Activated CD8-positive, alpha-beta T cell treated with anti-CD3 and anti-CD28 coated beads, Interleukin-2, amount 10 ng/mL, durations not matched to agents 7 days and 5 days (primary cell): ENCODE measurements around the gene VMA21. TPM values are rescaled to one million over a fixed set of nuclear protein-coding genes. Genes with fewer than 3 reads are reported as not detected.

Source experiments
- ATAC-seq: fragments of 150-1000 bp; cut with Tn5 transposase; one replicate; pipeline ENCODE4 v1.10.0; 2021; ENCODE audit warnings: moderate library complexity
- CTCF ChIA-PET: fragments of 350-600 bp; sonication (Branson Sonifier 250); formaldehyde crosslinking; loops from one replicate; lab custom pipeline; 2021; ENCODE audit warnings: antibody characterized with exemption; lab: Charles Lee
- POLR2A ChIA-PET: fragments of 350-600 bp; sonication (Branson Sonifier 250); formaldehyde crosslinking; loops from one replicate; lab custom pipeline; 2021; ENCODE audit warnings: antibody characterized with exemption; lab: Charles Lee
- DNase-seq: peaks from one replicate; pipeline ENCODE4 v3.0.0-alpha.2; 2020
- H3K27ac Mint-ChIP-seq: one replicate; pipeline ENCODE4 v1.8.0; 2021; ENCODE audit warnings: mild to moderate bottlenecking, mixed read lengths
- H3K27me3 Mint-ChIP-seq: one replicate; pipeline ENCODE4 v1.8.0; 2021; ENCODE audit warnings: low read depth, mixed read lengths
- H3K36me3 Mint-ChIP-seq: one replicate; pipeline ENCODE4 v1.8.0; 2021; ENCODE audit warnings: low read depth, mixed read lengths
- H3K4me1 Mint-ChIP-seq: one replicate; pipeline ENCODE4 v1.8.0; 2021; ENCODE audit warnings: low read depth, mixed read lengths
- H3K4me3 Mint-ChIP-seq: one replicate; pipeline ENCODE4 v1.8.0; 2021; ENCODE audit warnings: mild to moderate bottlenecking, mixed read lengths
- H3K9me3 Mint-ChIP-seq: one replicate; pipeline ENCODE4 v1.8.0; 2022; ENCODE audit warnings: mixed read lengths; ENCODE audit not compliant: insufficient read depth
- total RNA-seq, 2 experiments: library from RNA; stranded (reverse); gene quantifications; one replicate each; pipeline ENCODE4 v1.2.3, GENCODE V29; 2021

VMA21 gene
- total RNA-seq, 2 experiments from 2014 or later, result 38.4 to 42.7 TPM

GRCh38 chrX:151396042-151396824 lies 773 bp upstream of the VMA21 start:
- ATAC-seq (peak; percentile 16), DNase-seq (peak; percentile 49)
- POLR2A ChIA-PET, result interaction anchor here (0.6 to 1.9 kb wide), 4 partner anchors 13 to 414 kb away, joined by 3 to 4 read pairs (median 3); partner anchors contain the start of gene HMGB3
- H3K36me3 Mint-ChIP-seq, result peaks cover 17% of the 10 kb centered on the region
- H3K9me3 Mint-ChIP-seq, result no peaks in the 10 kb centered on the region
- no peaks in the 10 kb centered on the region for H3K27me3 Mint-ChIP-seq
- CTCF ChIA-PET, result interaction anchor here (1.0 kb wide), 1 partner anchor 36 kb away, joined by 3 read pairs; no protein-coding TSS in a partner anchor
- peak overlapping the region; percentile 95 for H3K27ac Mint-ChIP-seq
- peak overlapping the region; percentile 82 for H3K4me3 Mint-ChIP-seq
- peaks cover 59% of the 10 kb centered on the region for H3K4me1 Mint-ChIP-seq

GRCh38 chrX:151397741-151398070 lies 700 bp downstream of the VMA21 start:
- ChIA-PET POLR2A (interaction anchor here (0.6 to 1.9 kb wide), 3 partner anchors 12 to 500 kb away, joined by 3 to 4 read pairs (median 3); no protein-coding TSS in a partner anchor), CTCF (no interaction called here)
- DNase-seq (no peak), ATAC-seq (peak; percentile 3)
- peaks cover 56% of the 10 kb centered on the region for H3K4me1 Mint-ChIP-seq
- peak overlapping the region; percentile 86 for H3K4me3 Mint-ChIP-seq
- peaks cover 17% of the 10 kb centered on the region for H3K36me3 Mint-ChIP-seq
- H3K9me3 Mint-ChIP-seq, result no peaks in the 10 kb centered on the region
- peak overlapping the region; percentile 84 for H3K27ac Mint-ChIP-seq
- H3K27me3 Mint-ChIP-seq, result no peaks in the 10 kb centered on the region

GRCh38 chrX:151398346-151398745 lies 1.3 kb downstream of the VMA21 start:
- DNase-seq (no peak), ATAC-seq (no peak)
- Mint-ChIP-seq H3K27me3 (no peaks in the 10 kb centered on the region), H3K4me3 (peak overlapping the region; percentile 86), H3K27ac (peak overlapping the region; percentile 83), H3K36me3 (peaks cover 19% of the 10 kb centered on the region), H3K4me1 (peaks cover 52% of the 10 kb centered on the region), H3K9me3 (no peaks in the 10 kb centered on the region)
- ChIA-PET POLR2A (interaction anchor here (1.9 kb wide), 1 partner anchor 11 kb away, joined by 4 read pairs; no protein-coding TSS in a partner anchor), CTCF (no interaction called here)

- H3K36me3 Mint-ChIP-seq, result peaks cover 28% of the 10 kb centered on the region
- ATAC-seq (no peak), DNase-seq (no peak)
- H3K27me3 Mint-ChIP-seq, result no peaks in the 10 kb centered on the region
- H3K9me3 Mint-ChIP-seq, result no peaks in the 10 kb centered on the region
- peaks cover 32% of the 10 kb centered on the region for H3K4me1 Mint-ChIP-seq
- ChIA-PET CTCF (no interaction called here), POLR2A (no interaction called here)
- no peak overlapping the region for H3K4me3 Mint-ChIP-seq
- H3K27ac Mint-ChIP-seq, result no peak overlapping the region
Observed at GRCh38 chrX:151402719-151403390, 5.8 kb downstream of the VMA21 start.

GRCh38 chrX:151416579-151416978 lies 19.6 kb downstream of the VMA21 start:
- DNase-seq (no peak), ATAC-seq (no peak)
- H3K4me1 Mint-ChIP-seq, result no peaks in the 10 kb centered on the region
- ChIA-PET POLR2A (interaction anchor here (0.6 kb wide), 1 partner anchor 240 kb away, joined by 3 read pairs; the partner anchor contains the start of gene GPR50), CTCF (no interaction called here)
- no peak overlapping the region for H3K27ac Mint-ChIP-seq
- H3K4me3 Mint-ChIP-seq, result no peak overlapping the region
- H3K36me3 Mint-ChIP-seq, result peaks cover 9% of the 10 kb centered on the region
- no peaks in the 10 kb centered on the region for H3K9me3 Mint-ChIP-seq
- H3K27me3 Mint-ChIP-seq, result no peaks in the 10 kb centered on the region

GRCh38 chrX:151419782-151420181 lies 22.8 kb downstream of the VMA21 start:
- POLR2A ChIA-PET, result no interaction called here
- no peaks in the 10 kb centered on the region for H3K9me3 Mint-ChIP-seq
- DNase-seq (no peak), ATAC-seq (no peak)
- CTCF ChIA-PET, result no interaction called here
- H3K4me3 Mint-ChIP-seq, result no peak overlapping the region
- no peaks in the 10 kb centered on the region for H3K27me3 Mint-ChIP-seq
- H3K27ac Mint-ChIP-seq, result no peak overlapping the region
- H3K4me1 Mint-ChIP-seq, result no peaks in the 10 kb centered on the region
- H3K36me3 Mint-ChIP-seq, result peaks cover 9% of the 10 kb centered on the region

- CTCF ChIA-PET, result no interaction called here
- no peaks in the 10 kb centered on the region for H3K9me3 Mint-ChIP-seq
- H3K4me3 Mint-ChIP-seq, result no peak overlapping the region
- H3K36me3 Mint-ChIP-seq, result peaks cover 4% of the 10 kb centered on the region
- no peaks in the 10 kb centered on the region for H3K27me3 Mint-ChIP-seq
- ATAC-seq (no peak), DNase-seq (no peak)
- no peak overlapping the region for H3K27ac Mint-ChIP-seq
- POLR2A ChIA-PET, result interaction anchor here (0.6 kb wide), 1 partner anchor 1958 kb away, joined by 3 read pairs; no protein-coding TSS in a partner anchor
- H3K4me1 Mint-ChIP-seq, result no peaks in the 10 kb centered on the region
Observed at GRCh38 chrX:151424505-151424904, 27.5 kb downstream of the VMA21 start.

- peaks cover 3% of the 10 kb centered on the region for H3K9me3 Mint-ChIP-seq
- peaks cover 5% of the 10 kb centered on the region for H3K4me1 Mint-ChIP-seq
- ChIA-PET CTCF (no interaction called here), POLR2A (no interaction called here)
- no peak overlapping the region for H3K27ac Mint-ChIP-seq
- H3K27me3 Mint-ChIP-seq, result no peaks in the 10 kb centered on the region
- H3K4me3 Mint-ChIP-seq, result no peak overlapping the region
- DNase-seq (no peak), ATAC-seq (peak; percentile 30)
- no peaks in the 10 kb centered on the region for H3K36me3 Mint-ChIP-seq
Observed at GRCh38 chrX:151448509-151448908, 51.5 kb downstream of the VMA21 start.

- no peaks in the 10 kb centered on the region for H3K27me3 Mint-ChIP-seq
- DNase-seq (no peak), ATAC-seq (no peak)
- H3K27ac Mint-ChIP-seq, result no peak overlapping the region
- no peaks in the 10 kb centered on the region for H3K9me3 Mint-ChIP-seq
- no peaks in the 10 kb centered on the region for H3K4me1 Mint-ChIP-seq
- H3K36me3 Mint-ChIP-seq, result no peaks in the 10 kb centered on the region
- no peak overlapping the region for H3K4me3 Mint-ChIP-seq
- ChIA-PET CTCF (no interaction called here), POLR2A (no interaction called here)
Observed at GRCh38 chrX:151458824-151459223, 61.8 kb downstream of the VMA21 start.

Other genes with a start within 250 kb of the VMA21 start
- gene GPR50, start 220.6 kb upstream of the VMA21 start, total RNA-seq, result not detected
- not detected for gene PASD1, start 166.5 kb downstream of the VMA21 start, total RNA-seq